Tibial nerve (tissue), 3 donors: ENCODE data around the gene OR5W2.
"Not testable (repeated sequence)": the region's sequence is repeated elsewhere in the genome, so short reads cannot be mapped to it uniquely, and the experiment has no call there.

Experiments
- CTCF ChIP-seq, 5 experiments: fragments of 200-600 bp in 3 of 5; fragments of 450-650 bp in 2 of 5; sonication (generic) in 3 of 5; IDR thresholded peaks; one replicate each; pipeline ENCODE4 v1.5.1; 2016 to 2019; ENCODE audit warnings: antibody characterized with exemption in 5 of 5, mild to moderate bottlenecking in 3 of 5, moderate library complexity in 2 of 5
- POLR2A ChIP-seq, 2 donors: fragments of 450-650 bp; IDR thresholded peaks; one replicate each; pipeline ENCODE4 v1.6.1; 2017; ENCODE audit warnings: antibody characterized with exemption in 2 of 2, mild to moderate bottlenecking in 2 of 2, moderate library complexity in 2 of 2

- not testable (repeated sequence) for TF ChIP-seq CTCF, POLR2A (IDR thresholded peaks at IDR 0.05)
Measured at GRCh38 chr11:55867354-55867753, 47.0 kb downstream of the OR5W2 start.
